ENCODE data around the gene CABLES2. TPM values are rescaled to one million over a fixed set of nuclear protein-coding genes. Genes with fewer than 3 reads are reported as not detected.

CABLES2 gene
- total RNA-seq, 1 donor from 2014 or later: 6.4 TPM

- Mint-ChIP-seq H3K9me3 (ENCODE audit: low read depth) (no peaks in the 10 kb centered on the region), H3K4me1 (ENCODE audit: low read depth) (peaks cover 64% of the 10 kb centered on the region), H3K27ac (ENCODE audit: unreplicated experiment) (no peak overlapping the region), H3K4me3 (ENCODE audit: unreplicated experiment) (peak overlapping the region; percentile 69), H3K36me3 (ENCODE audit: low read depth) (peaks cover 1% of the 10 kb centered on the region), H3K27me3 (ENCODE audit: low read depth) (no peaks in the 10 kb centered on the region)
- no peak for TF ChIP-seq CTCF (IDR thresholded peaks at IDR 0.05)
- no peak for DNase-seq (ENCODE audit: low spot score)
Measured at GRCh38 chr20:62366370-62367135, 40.5 kb downstream of the CABLES2 start.

GRCh38 chr20:62365814-62366369 lies 41.2 kb downstream of the CABLES2 start:
- Mint-ChIP-seq H3K4me1 (ENCODE audit: low read depth) (peaks cover 67% of the 10 kb centered on the region), H3K4me3 (ENCODE audit: unreplicated experiment) (peak overlapping the region; percentile 69), H3K27me3 (ENCODE audit: low read depth) (no peaks in the 10 kb centered on the region), H3K9me3 (ENCODE audit: low read depth) (no peaks in the 10 kb centered on the region), H3K36me3 (ENCODE audit: low read depth) (peaks cover 1% of the 10 kb centered on the region), H3K27ac (ENCODE audit: unreplicated experiment) (peak overlapping the region; percentile 75)
- TF ChIP-seq CTCF (IDR thresholded peaks at IDR 0.05): no peak
- no peak for DNase-seq (ENCODE audit: low spot score)

GRCh38 chr20:62364911-62365736 lies 42.0 kb downstream of the CABLES2 start:
- Mint-ChIP-seq H3K27me3 (ENCODE audit: low read depth) (no peaks in the 10 kb centered on the region), H3K27ac (ENCODE audit: unreplicated experiment) (peak overlapping the region; percentile 73), H3K9me3 (ENCODE audit: low read depth) (no peaks in the 10 kb centered on the region), H3K36me3 (ENCODE audit: low read depth) (peaks cover 1% of the 10 kb centered on the region), H3K4me1 (ENCODE audit: low read depth) (peaks cover 64% of the 10 kb centered on the region), H3K4me3 (ENCODE audit: unreplicated experiment) (peak overlapping the region; percentile 69)
- TF ChIP-seq CTCF (IDR thresholded peaks at IDR 0.05): no peak
- DNase-seq (ENCODE audit: low spot score): no peak

- Mint-ChIP-seq H3K9me3 (ENCODE audit: low read depth) (no peaks in the 10 kb centered on the region), H3K36me3 (ENCODE audit: low read depth) (peaks cover 1% of the 10 kb centered on the region), H3K27ac (ENCODE audit: unreplicated experiment) (peak overlapping the region; percentile 73), H3K4me3 (ENCODE audit: unreplicated experiment) (peak overlapping the region; percentile 69), H3K27me3 (ENCODE audit: low read depth) (no peaks in the 10 kb centered on the region), H3K4me1 (ENCODE audit: low read depth) (peaks cover 66% of the 10 kb centered on the region)
- DNase-seq (ENCODE audit: low spot score): no peak
- no peak for TF ChIP-seq CTCF (IDR thresholded peaks at IDR 0.05)
Measured at GRCh38 chr20:62363920-62364851, 42.9 kb downstream of the CABLES2 start.
